Ectodermal cell (in vitro differentiated cells): ENCODE data around the gene FNBP1. TPM values are rescaled to one million over a fixed set of nuclear protein-coding genes. Genes with fewer than 3 reads are reported as not detected.

Experiments used
- H3K27ac ChIP-seq: 2 replicates; pipeline ENCODE4 v1.7.0; 2013; ENCODE audit warnings: mild to moderate bottlenecking, low read depth, low read length; ENCODE audit not compliant: insufficient read depth, poor library complexity, severe bottlenecking
- H3K27me3 ChIP-seq: 2 replicates; pipeline ENCODE4 v1.7.0; 2013; ENCODE audit warnings: mild to moderate bottlenecking, low read length; ENCODE audit not compliant: insufficient read depth, control insufficient read depth, poor library complexity, severe bottlenecking
- H3K36me3 ChIP-seq: one replicate; pipeline ENCODE4 v1.7.0; 2013; ENCODE audit warnings: low read length; ENCODE audit not compliant: control insufficient read depth, insufficient read depth
- H3K4me1 ChIP-seq: one replicate; pipeline ENCODE4 v1.7.0; 2013; ENCODE audit warnings: low read length; ENCODE audit not compliant: control insufficient read depth, insufficient read depth
- H3K4me3 ChIP-seq: 2 replicates; pipeline ENCODE4 v1.7.0; 2013; ENCODE audit warnings: low read depth, low read length, control low read depth; ENCODE audit not compliant: insufficient read depth
- H3K9me3 ChIP-seq: 2 replicates; pipeline ENCODE4 v1.7.0; 2013; ENCODE audit warnings: mild to moderate bottlenecking, low read length, moderate library complexity; ENCODE audit not compliant: control insufficient read depth
- WGBS, 2 experiments: methylation state at CpG; one replicate each; pipeline ENCODE4 v1.1.7; 2013; ENCODE audit warnings: missing lambda C conversion rate in 2 of 2; 5-methylcytosine and 5-hydroxymethylcytosine counted together
- polyA plus RNA-seq, 4 experiments: library from polyadenylated mRNA; stranded (reverse); fragments of 50-300 nt; gene quantifications; one replicate each; pipeline ENCODE4 v1.2.3, GENCODE V29; 2013

The FNBP1 gene
- polyA plus RNA-seq (2013, experiment 1 of 4), result 49.8 TPM
- 49.1 TPM for polyA plus RNA-seq (2013, experiment 2 of 4)
- polyA plus RNA-seq (2013, experiment 3 of 4), result 33.6 TPM
- 36.3 TPM for polyA plus RNA-seq (2013, experiment 4 of 4)

GRCh38 chr9:130042885-130043653 lies at the start of gene FNBP1:
FNBP1 (minus strand) TSS chr9:130043189; CDS start chr9:130042975, 214 bp downstream.
- H3K4me1 ChIP-seq, result peaks cover 5% of the 10 kb centered on the region
- H3K27me3 ChIP-seq, result peaks cover 7% of the 10 kb centered on the region
- no peaks in the 10 kb centered on the region for H3K36me3 ChIP-seq
- peak within 1 kb of the TSS; percentile 69 for H3K27ac ChIP-seq
- H3K9me3 ChIP-seq, result no peaks in the 10 kb centered on the region
- 0% methylated on average over 92 of the region's 92 CpGs for WGBS, 2 experiments
- peak within 1 kb of the TSS; percentile 69 for H3K4me3 ChIP-seq

- Histone ChIP-seq H3K36me3 (peaks cover 25% of the 10 kb centered on the region), H3K27me3 (no peaks in the 10 kb centered on the region), H3K9me3 (no peaks in the 10 kb centered on the region), H3K4me1 (no peaks in the 10 kb centered on the region), H3K4me3 (no peak overlapping the region), H3K27ac (no peak overlapping the region)
- 97 to 99% methylated on average over 3 of the region's 3 CpGs for WGBS, 2 experiments
Measured at GRCh38 chr9:130090915-130091314, 47.9 kb upstream of the FNBP1 start.

GRCh38 chr9:130089141-130089540 lies 46.2 kb upstream of the FNBP1 start:
- peaks cover 25% of the 10 kb centered on the region for H3K36me3 ChIP-seq
- 94 to 96% methylated on average over 12 of the region's 12 CpGs for WGBS, 2 experiments
- no peaks in the 10 kb centered on the region for H3K27me3 ChIP-seq
- no peaks in the 10 kb centered on the region for H3K9me3 ChIP-seq
- no peak overlapping the region for H3K4me3 ChIP-seq
- H3K27ac ChIP-seq, result no peak overlapping the region
- H3K4me1 ChIP-seq, result no peaks in the 10 kb centered on the region

- Histone ChIP-seq H3K4me3 (no peak overlapping the region), H3K36me3 (peaks cover 20% of the 10 kb centered on the region), H3K4me1 (no peaks in the 10 kb centered on the region), H3K27ac (no peak overlapping the region), H3K9me3 (no peaks in the 10 kb centered on the region), H3K27me3 (no peaks in the 10 kb centered on the region)
- 89 to 92% methylated on average over 6 of the region's 6 CpGs for WGBS, 2 experiments
Measured at GRCh38 chr9:130088051-130088450, 45.1 kb upstream of the FNBP1 start.

- H3K9me3 ChIP-seq, result no peaks in the 10 kb centered on the region
- no peaks in the 10 kb centered on the region for H3K4me1 ChIP-seq
- peaks cover 11% of the 10 kb centered on the region for H3K36me3 ChIP-seq
- no peak overlapping the region for H3K4me3 ChIP-seq
- 94% methylated on average over 7 of the region's 7 CpGs for WGBS, 2 experiments
- no peaks in the 10 kb centered on the region for H3K27me3 ChIP-seq
- H3K27ac ChIP-seq, result no peak overlapping the region
Measured at GRCh38 chr9:130084337-130084736, 41.3 kb upstream of the FNBP1 start.

- no peak overlapping the region for H3K4me3 ChIP-seq
- WGBS, 2 experiments, result 94 to 95% methylated on average over 3 of the region's 3 CpGs
- H3K27ac ChIP-seq, result no peak overlapping the region
- H3K9me3 ChIP-seq, result no peaks in the 10 kb centered on the region
- peaks cover 30% of the 10 kb centered on the region for H3K36me3 ChIP-seq
- no peaks in the 10 kb centered on the region for H3K4me1 ChIP-seq
- no peaks in the 10 kb centered on the region for H3K27me3 ChIP-seq
Measured at GRCh38 chr9:130078547-130078946, 35.6 kb upstream of the FNBP1 start.

- H3K4me1 ChIP-seq, result no peaks in the 10 kb centered on the region
- 79 to 80% methylated on average over 2 of the region's 2 CpGs for WGBS, 2 experiments
- H3K36me3 ChIP-seq, result peaks cover 18% of the 10 kb centered on the region
- no peaks in the 10 kb centered on the region for H3K9me3 ChIP-seq
- no peaks in the 10 kb centered on the region for H3K27me3 ChIP-seq
- H3K4me3 ChIP-seq, result no peak overlapping the region
- H3K27ac ChIP-seq, result no peak overlapping the region
Measured at GRCh38 chr9:130073373-130073772, 30.4 kb upstream of the FNBP1 start.

- peaks cover 12% of the 10 kb centered on the region for H3K36me3 ChIP-seq
- H3K9me3 ChIP-seq, result no peaks in the 10 kb centered on the region
- no peaks in the 10 kb centered on the region for H3K4me1 ChIP-seq
- H3K27me3 ChIP-seq, result no peaks in the 10 kb centered on the region
- 94 to 95% methylated on average over 7 to 9 of the region's 9 CpGs for WGBS, 2 experiments
- no peak overlapping the region for H3K4me3 ChIP-seq
- no peak overlapping the region for H3K27ac ChIP-seq
Measured at GRCh38 chr9:130072515-130073235, 29.7 kb upstream of the FNBP1 start.

GRCh38 chr9:130069048-130069447 lies 26.1 kb upstream of the FNBP1 start:
- Histone ChIP-seq H3K4me1 (no peaks in the 10 kb centered on the region), H3K9me3 (no peaks in the 10 kb centered on the region), H3K36me3 (no peaks in the 10 kb centered on the region), H3K4me3 (no peak overlapping the region), H3K27ac (no peak overlapping the region), H3K27me3 (no peaks in the 10 kb centered on the region)
- WGBS, 2 experiments, result 95 to 96% methylated on average over 1 of the region's 1 CpG

- Histone ChIP-seq H3K36me3 (no peaks in the 10 kb centered on the region), H3K4me1 (no peaks in the 10 kb centered on the region), H3K27me3 (no peaks in the 10 kb centered on the region), H3K4me3 (no peak overlapping the region), H3K27ac (no peak overlapping the region), H3K9me3 (no peaks in the 10 kb centered on the region)
- WGBS, 2 experiments, result 86 to 88% methylated on average over 4 of the region's 4 CpGs
Measured at GRCh38 chr9:130064621-130065020, 21.6 kb upstream of the FNBP1 start.
